HepG2 (cell line): ENCODE data around the gene MPG. TPM values are rescaled to one million over a fixed set of nuclear protein-coding genes. Genes with fewer than 3 reads are reported as not detected.
A peak's percentile ranks its signal among the peaks of the same experiment; 100 is the strongest.

Source experiments
- CBFB ChIP-seq: sonication (generic); formaldehyde crosslinking; IDR thresholded peaks from 2 replicates; pipeline ENCODE4 v1.4.0; 2020; ENCODE audit warnings: missing genetic modification reagents
- FOSL2 ChIP-seq: sonication (generic); formaldehyde crosslinking; IDR thresholded peaks from 2 replicates; pipeline ENCODE4 v1.4.0; 2020; ENCODE audit warnings: missing genetic modification reagents
- FOXC1 ChIP-seq: sonication (generic); formaldehyde crosslinking; IDR thresholded peaks from 2 replicates; pipeline ENCODE4 v1.8.0; 2022; ENCODE audit warnings: mild to moderate bottlenecking, missing genetic modification reagents, borderline replicate concordance
- GPN1 ChIP-seq: sonication (generic); formaldehyde crosslinking; IDR thresholded peaks from 2 replicates; pipeline ENCODE4 v1.5.1; 2020; ENCODE audit warnings: missing genetic modification reagents, borderline replicate concordance
- IRF9 ChIP-seq: sonication (generic); formaldehyde crosslinking; IDR thresholded peaks from 2 replicates; pipeline ENCODE4 v1.8.0; 2022; ENCODE audit warnings: missing genetic modification reagents, mild to moderate bottlenecking, borderline replicate concordance
- MBNL3 ChIP-seq: fragments of 250-450 bp; sonication (Bioruptor Pico); conservative IDR thresholded peaks from 2 replicates; pipeline ENCODE4 v1.8.0; 2022; ENCODE audit warnings: mild to moderate bottlenecking, inconsistent platforms
- MED8 ChIP-seq: sonication (generic); formaldehyde crosslinking; IDR thresholded peaks from 2 replicates; pipeline ENCODE4 v1.8.1; 2023; ENCODE audit warnings: mild to moderate bottlenecking, missing genetic modification reagents; ENCODE audit not compliant: insufficient replicate concordance
- NFIC ChIP-seq: IDR thresholded peaks from 2 replicates; pipeline ENCODE4 v1.6.1; 2012; ENCODE audit warnings: mild to moderate bottlenecking, low read length, inconsistent platforms
- NFRKB ChIP-seq: fragments of 450-650 bp; IDR thresholded peaks from 2 replicates; pipeline ENCODE4 v1.6.1; 2017
- NR0B2 ChIP-seq: sonication (generic); formaldehyde crosslinking; IDR thresholded peaks from 2 replicates; pipeline ENCODE4 v1.4.0; 2020; ENCODE audit warnings: mild to moderate bottlenecking, missing genetic modification reagents
- PHB2 ChIP-seq: fragments of 450-650 bp; IDR thresholded peaks from 2 replicates; pipeline ENCODE4 v1.6.1; 2018; ENCODE audit not compliant: partially characterized antibody
- RAD21 ChIP-seq: fragments of 450-650 bp; formaldehyde crosslinking; IDR thresholded peaks from 2 replicates; pipeline ENCODE4 v1.5.0; 2020; ENCODE audit warnings: mild to moderate bottlenecking
- RBFOX2 ChIP-seq: fragments of 200-400 bp; formaldehyde crosslinking; IDR thresholded peaks from 2 replicates; pipeline ENCODE4 v1.6.1; 2017; ENCODE audit warnings: low read depth, mild to moderate bottlenecking, low read length
- RELA ChIP-seq: sonication (generic); formaldehyde crosslinking; IDR thresholded peaks from 2 replicates; pipeline ENCODE4 v1.4.0; 2020; ENCODE audit warnings: missing genetic modification reagents
- REPIN1 ChIP-seq: sonication (generic); formaldehyde crosslinking; IDR thresholded peaks from 2 replicates; pipeline ENCODE4 v1.8.0; 2022; ENCODE audit warnings: missing genetic modification reagents, low read depth, mild to moderate bottlenecking, borderline replicate concordance
- SMC3 ChIP-seq: IDR thresholded peaks from 2 replicates; pipeline ENCODE4 v1.6.1; 2011; ENCODE audit warnings: low read length, improper control_type of control experiment
- TOPORS ChIP-seq: sonication (generic); formaldehyde crosslinking; IDR thresholded peaks from 2 replicates; pipeline ENCODE4 v1.8.0; 2023; ENCODE audit warnings: mild to moderate bottlenecking, missing genetic modification reagents
- TRIM22 ChIP-seq: fragments of 450-650 bp; IDR thresholded peaks from 2 replicates; pipeline ENCODE4 v1.6.1; 2017
- ZBTB8A ChIP-seq: sonication (generic); formaldehyde crosslinking; IDR thresholded peaks from 2 replicates; pipeline ENCODE4 v1.4.0; 2020; ENCODE audit warnings: mild to moderate bottlenecking, low read depth, missing genetic modification reagents, borderline replicate concordance
- ZNF263 ChIP-seq: sonication (generic); formaldehyde crosslinking; IDR thresholded peaks from 2 replicates; pipeline ENCODE4 v1.4.0; 2020; ENCODE audit warnings: missing genetic modification reagents
- ZNF281 ChIP-seq: sonication (generic); formaldehyde crosslinking; IDR thresholded peaks from 2 replicates; pipeline ENCODE4 v1.4.0; 2020; ENCODE audit warnings: missing genetic modification reagents, borderline replicate concordance
- ZNF451 ChIP-seq: sonication (generic); formaldehyde crosslinking; IDR thresholded peaks from 2 replicates; pipeline ENCODE4 v1.5.0; 2020; ENCODE audit warnings: mild to moderate bottlenecking, missing genetic modification reagents
- polyA plus RNA-seq, 8 experiments: library from polyadenylated mRNA; depleted of rRNA in 3 of 8; stranded (reverse) in 7 of 8; unstranded in 1 of 8; fragments of >200 nt; fragmentation: Illumina TruSeq in 4 of 8; extraction: Trizol in 4 of 8; gene quantifications; 2 replicates each; pipeline versions ENCODE4 v1.2.1 to v1.2.3, GENCODE V29; 2011 to 2016; ENCODE audit warnings: low read depth in 4 of 8, missing spikeins in 1 of 8, mixed read lengths in 1 of 8; ENCODE audit not compliant: insufficient read depth in 1 of 8
- total RNA-seq, 5 experiments: library from RNA; depleted of rRNA; stranded (reverse); fragments of >200 nt; fragmentation: Illumina TruSeq; extraction: Trizol; gene quantifications; 2 replicates each; pipeline ENCODE4 v1.2.3, GENCODE V29; 2016; ENCODE audit warnings: low read depth in 1 of 5
- TF ChIP-seq, protein P1 (sequence below): IDR thresholded peaks from 2 replicates; pipeline ENCODE4 v1.6.1; 2012; ENCODE audit warnings: low read length, improper control_type of control experiment

Gene MPG
- total and polyA plus RNA-seq, 2 of the 13 experiments (the other 11 are each of a cell fraction or from before 2014, with no cell fraction given), result 59.1 to 62.5 TPM

DNA sequence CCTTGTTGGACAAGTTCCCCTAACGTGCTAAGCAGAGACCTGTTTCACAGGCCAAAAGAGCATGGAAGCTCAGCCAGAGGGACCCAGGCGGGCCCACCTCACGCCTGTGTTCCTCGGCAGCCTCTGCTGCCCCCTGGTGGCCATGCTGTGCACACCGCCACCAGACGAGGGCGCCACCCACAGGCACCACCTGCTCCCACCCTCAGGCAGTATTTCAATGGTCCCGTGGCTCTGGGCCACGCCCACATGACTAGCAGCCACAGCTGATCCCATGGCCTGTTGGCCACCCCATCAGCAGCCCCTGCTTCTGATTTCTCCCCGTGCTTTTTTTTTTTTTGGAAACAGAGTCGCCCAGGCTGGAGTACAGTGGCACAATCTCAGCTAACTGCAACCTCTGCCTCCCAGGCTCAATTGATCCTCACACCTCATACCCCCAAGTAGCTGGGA lies 18.9 kb downstream of the MPG start (continued):
- TF ChIP-seq, protein P1, sequence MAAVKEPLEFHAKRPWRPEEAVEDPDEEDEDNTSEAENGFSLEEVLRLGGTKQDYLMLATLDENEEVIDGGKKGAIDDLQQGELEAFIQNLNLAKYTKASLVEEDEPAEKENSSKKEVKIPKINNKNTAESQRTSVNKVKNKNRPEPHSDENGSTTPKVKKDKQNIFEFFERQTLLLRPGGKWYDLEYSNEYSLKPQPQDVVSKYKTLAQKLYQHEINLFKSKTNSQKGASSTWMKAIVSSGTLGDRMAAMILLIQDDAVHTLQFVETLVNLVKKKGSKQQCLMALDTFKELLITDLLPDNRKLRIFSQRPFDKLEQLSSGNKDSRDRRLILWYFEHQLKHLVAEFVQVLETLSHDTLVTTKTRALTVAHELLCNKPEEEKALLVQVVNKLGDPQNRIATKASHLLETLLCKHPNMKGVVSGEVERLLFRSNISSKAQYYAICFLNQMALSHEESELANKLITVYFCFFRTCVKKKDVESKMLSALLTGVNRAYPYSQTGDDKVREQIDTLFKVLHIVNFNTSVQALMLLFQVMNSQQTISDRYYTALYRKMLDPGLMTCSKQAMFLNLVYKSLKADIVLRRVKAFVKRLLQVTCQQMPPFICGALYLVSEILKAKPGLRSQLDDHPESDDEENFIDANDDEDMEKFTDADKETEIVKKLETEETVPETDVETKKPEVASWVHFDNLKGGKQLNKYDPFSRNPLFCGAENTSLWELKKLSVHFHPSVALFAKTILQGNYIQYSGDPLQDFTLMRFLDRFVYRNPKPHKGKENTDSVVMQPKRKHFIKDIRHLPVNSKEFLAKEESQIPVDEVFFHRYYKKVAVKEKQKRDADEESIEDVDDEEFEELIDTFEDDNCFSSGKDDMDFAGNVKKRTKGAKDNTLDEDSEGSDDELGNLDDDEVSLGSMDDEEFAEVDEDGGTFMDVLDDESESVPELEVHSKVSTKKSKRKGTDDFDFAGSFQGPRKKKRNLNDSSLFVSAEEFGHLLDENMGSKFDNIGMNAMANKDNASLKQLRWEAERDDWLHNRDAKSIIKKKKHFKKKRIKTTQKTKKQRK, result no peak
- TF ChIP-seq NR0B2 (peak; percentile 60; the same call in 1 of the 2 replicates), PHB2 (no peak), RBFOX2 (no peak), RAD21 (CRISPR knock-in tag) (peak; percentile 97), ZNF263 (no peak), ZBTB8A (CRISPR knock-in tag) (no peak), FOSL2 (peak; percentile 65), CBFB (CRISPR knock-in tag) (peak; percentile 60; the same call in 1 of the 2 replicates), MED8 (CRISPR knock-in tag) (no peak), RELA (CRISPR knock-in tag) (no peak), FOXC1 (peak; percentile 70; the same call in 1 of the 2 replicates), ZNF451 (CRISPR knock-in tag) (no peak), TRIM22 (no peak), TOPORS (CRISPR knock-in tag) (no peak), GPN1 (CRISPR knock-in tag) (no peak), MBNL3 (no peak), SMC3 (peak; percentile 79), ZNF281 (CRISPR knock-in tag) (no peak), NFIC (no peak), IRF9 (CRISPR knock-in tag) (no peak), NFRKB (no peak), REPIN1 (CRISPR knock-in tag) (peak; percentile 52; the same call in 1 of the 2 replicates)
